ENCODE measurements around the gene PRKCE.
"Not testable (repeated sequence)": the region's sequence is repeated elsewhere in the genome, so short reads cannot be mapped to it uniquely, and the experiment has no call there.

The PRKCE gene

GRCh38 chr2:45904946-45905631, 253.6 kb downstream of the PRKCE start:
- Histone ChIP-seq H3K36me3 (ENCODE audit: insufficient read depth, low read length) (no peaks in the 10 kb centered on the region), H3K4me1 (ENCODE audit: insufficient read depth, low read length) (no peaks in the 10 kb centered on the region), H3K9me3 (ENCODE audit: control insufficient read depth, insufficient read depth, low read length) (no peaks in the 10 kb centered on the region), H3K9ac (ENCODE audit: low read depth, low read length) (no peak overlapping the region)

- H3K36me3 ChIP-seq (ENCODE audit: insufficient read depth, low read length), result no peaks in the 10 kb centered on the region
- no peaks in the 10 kb centered on the region for H3K4me1 ChIP-seq (ENCODE audit: insufficient read depth, low read length)
- no peaks in the 10 kb centered on the region for H3K9me3 ChIP-seq (ENCODE audit: control insufficient read depth, insufficient read depth, low read length)
- H3K9ac ChIP-seq (ENCODE audit: low read depth, low read length), result no peak overlapping the region
Measured at GRCh38 chr2:45905632-45905958, 254.1 kb downstream of the PRKCE start.

GRCh38 chr2:45907592-45907991, 256.1 kb downstream of the PRKCE start:
- Histone ChIP-seq H3K36me3 (ENCODE audit: insufficient read depth, low read length) (no peaks in the 10 kb centered on the region), H3K9ac (ENCODE audit: low read depth, low read length) (no peak overlapping the region), H3K9me3 (ENCODE audit: control insufficient read depth, insufficient read depth, low read length) (no peaks in the 10 kb centered on the region), H3K4me1 (ENCODE audit: insufficient read depth, low read length) (no peaks in the 10 kb centered on the region)

GRCh38 chr2:45908316-45909170, 257.1 kb downstream of the PRKCE start:
- H3K9me3 ChIP-seq (ENCODE audit: control insufficient read depth, insufficient read depth, low read length), result no peaks in the 10 kb centered on the region
- no peak overlapping the region for H3K9ac ChIP-seq (ENCODE audit: low read depth, low read length)
- H3K4me1 ChIP-seq (ENCODE audit: insufficient read depth, low read length), result no peaks in the 10 kb centered on the region
- H3K36me3 ChIP-seq (ENCODE audit: insufficient read depth, low read length), result no peaks in the 10 kb centered on the region

- Histone ChIP-seq H3K9ac (ENCODE audit: low read depth, low read length) (no peak overlapping the region), H3K4me1 (ENCODE audit: insufficient read depth, low read length) (no peaks in the 10 kb centered on the region), H3K36me3 (ENCODE audit: insufficient read depth, low read length) (no peaks in the 10 kb centered on the region), H3K9me3 (ENCODE audit: control insufficient read depth, insufficient read depth, low read length) (no peaks in the 10 kb centered on the region)
Measured at GRCh38 chr2:45909171-45909565, 257.7 kb downstream of the PRKCE start.

- Histone ChIP-seq H3K9ac (ENCODE audit: low read depth, low read length) (no peak overlapping the region), H3K9me3 (ENCODE audit: control insufficient read depth, insufficient read depth, low read length) (no peaks in the 10 kb centered on the region), H3K4me1 (ENCODE audit: insufficient read depth, low read length) (no peaks in the 10 kb centered on the region), H3K36me3 (ENCODE audit: insufficient read depth, low read length) (no peaks in the 10 kb centered on the region)
Measured at GRCh38 chr2:45909677-45910191, 258.3 kb downstream of the PRKCE start.

GRCh38 chr2:45910473-45911060, 259.1 kb downstream of the PRKCE start:
- Histone ChIP-seq H3K36me3 (ENCODE audit: insufficient read depth, low read length) (no peaks in the 10 kb centered on the region), H3K9ac (ENCODE audit: low read depth, low read length) (no peak overlapping the region), H3K4me1 (ENCODE audit: insufficient read depth, low read length) (no peaks in the 10 kb centered on the region), H3K9me3 (ENCODE audit: control insufficient read depth, insufficient read depth, low read length) (no peaks in the 10 kb centered on the region)

- no peaks in the 10 kb centered on the region for H3K36me3 ChIP-seq (ENCODE audit: insufficient read depth, low read length)
- H3K9me3 ChIP-seq (ENCODE audit: control insufficient read depth, insufficient read depth, low read length), result no peaks in the 10 kb centered on the region
- no peaks in the 10 kb centered on the region for H3K4me1 ChIP-seq (ENCODE audit: insufficient read depth, low read length)
- no peak overlapping the region for H3K9ac ChIP-seq (ENCODE audit: low read depth, low read length)
Measured at GRCh38 chr2:45911538-45911937, 260.1 kb downstream of the PRKCE start.

GRCh38 chr2:45912109-45912508, 260.6 kb downstream of the PRKCE start:
- H3K4me1 ChIP-seq (ENCODE audit: insufficient read depth, low read length), result no peaks in the 10 kb centered on the region
- no peaks in the 10 kb centered on the region for H3K36me3 ChIP-seq (ENCODE audit: insufficient read depth, low read length)
- H3K9me3 ChIP-seq (ENCODE audit: control insufficient read depth, insufficient read depth, low read length), result no peaks in the 10 kb centered on the region
- no peak overlapping the region for H3K9ac ChIP-seq (ENCODE audit: low read depth, low read length)

- H3K4me1 ChIP-seq (ENCODE audit: insufficient read depth, low read length), result no peaks in the 10 kb centered on the region
- no peaks in the 10 kb centered on the region for H3K9me3 ChIP-seq (ENCODE audit: control insufficient read depth, insufficient read depth, low read length)
- H3K36me3 ChIP-seq (ENCODE audit: insufficient read depth, low read length), result no peaks in the 10 kb centered on the region
- no peak overlapping the region for H3K9ac ChIP-seq (ENCODE audit: low read depth, low read length)
Measured at GRCh38 chr2:45913539-45913938, 262.1 kb downstream of the PRKCE start.

GRCh38 chr2:45915523-45915922, 264.0 kb downstream of the PRKCE start:
- no peaks in the 10 kb centered on the region for H3K9me3 ChIP-seq (ENCODE audit: control insufficient read depth, insufficient read depth, low read length)
- no peak overlapping the region for H3K9ac ChIP-seq (ENCODE audit: low read depth, low read length)
- H3K36me3 ChIP-seq (ENCODE audit: insufficient read depth, low read length), result no peaks in the 10 kb centered on the region; the same call in 1 of the 2 replicates
- H3K4me1 ChIP-seq (ENCODE audit: insufficient read depth, low read length), result no peaks in the 10 kb centered on the region

- not testable (repeated sequence) for H3K4me1 ChIP-seq (ENCODE audit: insufficient read depth, low read length); H3K9ac ChIP-seq (ENCODE audit: low read depth, low read length); H3K9me3 ChIP-seq (ENCODE audit: control insufficient read depth, insufficient read depth, low read length); H3K36me3 ChIP-seq (ENCODE audit: insufficient read depth, low read length)
Measured at GRCh38 chr2:45917561-45918176, 266.2 kb downstream of the PRKCE start.

- H3K36me3 ChIP-seq (ENCODE audit: insufficient read depth, low read length), result no peaks in the 10 kb centered on the region; the same call in 1 of the 2 replicates
- no peaks in the 10 kb centered on the region for H3K4me1 ChIP-seq (ENCODE audit: insufficient read depth, low read length)
- no peaks in the 10 kb centered on the region for H3K9me3 ChIP-seq (ENCODE audit: control insufficient read depth, insufficient read depth, low read length)
- no peak overlapping the region for H3K9ac ChIP-seq (ENCODE audit: low read depth, low read length)
Measured at GRCh38 chr2:45918463-45919159, 267.1 kb downstream of the PRKCE start.

GRCh38 chr2:45919160-45919650, 267.7 kb downstream of the PRKCE start:
- no peaks in the 10 kb centered on the region; the same call in 1 of the 2 replicates for H3K36me3 ChIP-seq (ENCODE audit: insufficient read depth, low read length)
- no peaks in the 10 kb centered on the region for H3K9me3 ChIP-seq (ENCODE audit: control insufficient read depth, insufficient read depth, low read length)
- H3K9ac ChIP-seq (ENCODE audit: low read depth, low read length), result no peak overlapping the region
- H3K4me1 ChIP-seq (ENCODE audit: insufficient read depth, low read length), result no peaks in the 10 kb centered on the region

All from ES-I3 (cell line).